ENCODE results near the gene REPS2. TPM values are rescaled to one million over a fixed set of nuclear protein-coding genes. Genes with fewer than 3 reads are reported as not detected.

Gene REPS2
- total and polyA plus RNA-seq, 9 of the 15 experiments (the other 6 are each of a cell fraction or from before 2014, with no cell fraction given): 0.01 to 0.07 (median 0.01) TPM; not detected in 3

DNA sequence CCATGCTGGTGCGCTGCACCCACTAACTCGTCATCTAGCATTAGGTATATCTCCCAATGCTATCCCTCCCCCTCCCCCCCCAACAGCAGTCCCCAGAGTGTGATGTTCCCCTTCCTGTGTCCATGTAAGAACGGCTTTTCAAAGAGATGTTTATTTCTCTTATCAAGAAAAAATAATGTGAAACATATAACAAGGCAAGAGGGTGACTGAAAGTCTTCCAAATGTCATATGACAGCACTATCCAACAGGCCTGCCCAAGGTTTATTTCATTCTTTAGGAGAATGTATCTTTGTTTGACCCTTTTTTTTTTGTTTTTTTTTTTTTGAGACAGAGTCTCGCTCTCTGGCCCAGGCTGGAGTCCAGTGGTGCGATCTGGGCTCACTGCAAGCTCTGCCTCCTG, 29.9 kb upstream of the REPS2 start:
- in situ Hi-C loops (cut with MboI) (no loop called here), intact Hi-C loops (cut with micrococcal nuclease) (no loop called here)
- H3K27me3 ChIP-seq (ENCODE audit: control insufficient read depth in 2 of 2, insufficient read depth in 2 of 2, low read length in 2 of 2): peaks cover 0 to 5% of the 10 kb centered on the region in 2 experiments; a peak in 3 of 5 replicates
- no peak overlapping the region for H3K9ac ChIP-seq (ENCODE audit: insufficient read depth in 1 of 2, low read depth in 2 of 2, low read length in 2 of 2)
- no peaks in the 10 kb centered on the region for H3K36me3 ChIP-seq (ENCODE audit: control insufficient read depth, insufficient read depth, low read length)
- 8% methylated on average over 2 of the region's 5 CpGs for WGBS (ENCODE audit: insufficient coverage, low coverage, missing lambda C conversion rate)
- no peak overlapping the region for H2AFZ ChIP-seq (ENCODE audit: low read depth, low read length)
- H3K9me1 ChIP-seq (ENCODE audit: control insufficient read depth, insufficient read depth, low read length): no peaks in the 10 kb centered on the region
- no TSS peak for BruUV-seq (replicated peaks)
- DNase-seq (ENCODE audit: extremely low read depth in 1 of 4, low spot score in 3 of 4) (no peak), FAIRE-seq (no peak), ATAC-seq (no peak)
- H3K4me3 ChIP-seq: no peak overlapping the region
- H3K4me1 ChIP-seq (replicated peaks in 1 of 2; ENCODE audit: control insufficient read depth in 2 of 2, insufficient read depth in 2 of 2, low read length in 2 of 2): no peaks in the 10 kb centered on the region
- H4K20me1 ChIP-seq (replicated peaks; ENCODE audit: control insufficient read depth, insufficient read depth, low read length): no peaks in the 10 kb centered on the region
- ChIA-PET CTCF (ENCODE audit: low intra/inter-chr PET ratio) (no interaction called here), POLR2A (no interaction called here)
- TF ChIP-seq, protein P1, sequence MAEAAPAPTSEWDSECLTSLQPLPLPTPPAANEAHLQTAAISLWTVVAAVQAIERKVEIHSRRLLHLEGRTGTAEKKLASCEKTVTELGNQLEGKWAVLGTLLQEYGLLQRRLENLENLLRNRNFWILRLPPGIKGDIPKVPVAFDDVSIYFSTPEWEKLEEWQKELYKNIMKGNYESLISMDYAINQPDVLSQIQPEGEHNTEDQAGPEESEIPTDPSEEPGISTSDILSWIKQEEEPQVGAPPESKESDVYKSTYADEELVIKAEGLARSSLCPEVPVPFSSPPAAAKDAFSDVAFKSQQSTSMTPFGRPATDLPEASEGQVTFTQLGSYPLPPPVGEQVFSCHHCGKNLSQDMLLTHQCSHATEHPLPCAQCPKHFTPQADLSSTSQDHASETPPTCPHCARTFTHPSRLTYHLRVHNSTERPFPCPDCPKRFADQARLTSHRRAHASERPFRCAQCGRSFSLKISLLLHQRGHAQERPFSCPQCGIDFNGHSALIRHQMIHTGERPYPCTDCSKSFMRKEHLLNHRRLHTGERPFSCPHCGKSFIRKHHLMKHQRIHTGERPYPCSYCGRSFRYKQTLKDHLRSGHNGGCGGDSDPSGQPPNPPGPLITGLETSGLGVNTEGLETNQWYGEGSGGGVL (CRISPR knock-in tag; IDR thresholded peaks at IDR 0.05): no peak
- no peak for TF ChIP-seq TCF7L2 (IDR thresholded peaks at IDR 0.05; ENCODE audit: low read depth, low read length)
- no peak for TF ChIP-seq NFXL1 (CRISPR knock-in tag; IDR thresholded peaks at IDR 0.05)
- no peaks in the 10 kb centered on the region for H3K79me2 ChIP-seq (ENCODE audit: control insufficient read depth, insufficient read depth, low read length)
- no peaks in the 10 kb centered on the region for H3K9me3 ChIP-seq (replicated peaks; ENCODE audit: control insufficient read depth, insufficient read depth, low read depth, low read length)
- no peak overlapping the region for H3K4me2 ChIP-seq (ENCODE audit: insufficient read depth, low read length)
- H3K27ac ChIP-seq (ENCODE audit: extremely low read depth, low read depth, low read length): no peak overlapping the region

DNA sequence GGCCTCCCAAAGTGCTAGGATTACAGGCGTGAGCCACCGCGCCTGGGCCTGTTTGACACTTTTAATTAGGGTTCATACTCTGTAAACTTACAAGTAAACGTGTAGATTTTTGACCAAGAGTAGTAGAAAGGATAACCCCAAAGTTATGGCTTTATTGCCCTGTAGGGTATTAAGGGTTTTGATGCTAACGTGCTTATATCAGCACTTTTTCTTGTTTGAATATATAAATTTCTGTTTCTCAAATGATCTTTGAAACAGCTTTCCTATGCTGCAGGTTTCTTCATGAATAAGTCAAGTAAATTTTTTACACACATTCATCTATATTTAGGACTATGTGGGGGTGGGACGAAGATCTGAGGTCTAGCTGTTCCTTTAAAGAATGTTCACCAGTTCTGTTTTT, 29.3 kb upstream of the REPS2 start:
- FAIRE-seq: no peak
- WGBS (ENCODE audit: insufficient coverage, low coverage, missing lambda C conversion rate): 5% methylated on average over 4 of the region's 6 CpGs

More for the DNA sequence above, 29.3 kb upstream of the REPS2 start:
- H3K36me3 ChIP-seq (ENCODE audit: control insufficient read depth, insufficient read depth, low read length): no peaks in the 10 kb centered on the region
- no peaks in the 10 kb centered on the region for H3K9me1 ChIP-seq (ENCODE audit: control insufficient read depth, insufficient read depth, low read length)
- CTCF ChIA-PET (ENCODE audit: low intra/inter-chr PET ratio): no interaction called here
- no peak for ATAC-seq
- no peaks in the 10 kb centered on the region for H3K79me2 ChIP-seq (ENCODE audit: control insufficient read depth, insufficient read depth, low read length)
- no peak for DNase-seq (ENCODE audit: extremely low read depth in 1 of 4, low spot score in 3 of 4)
- peaks cover 0 to 4% of the 10 kb centered on the region in 2 experiments; a peak in 3 of 5 replicates for H3K27me3 ChIP-seq (ENCODE audit: control insufficient read depth in 2 of 2, insufficient read depth in 2 of 2, low read length in 2 of 2)
- no peaks in the 10 kb centered on the region for H3K4me1 ChIP-seq (replicated peaks in 1 of 2; ENCODE audit: control insufficient read depth in 2 of 2, insufficient read depth in 2 of 2, low read length in 2 of 2)
- intact Hi-C loops (cut with micrococcal nuclease): no loop called here
- no peak overlapping the region for H3K4me3 ChIP-seq
- in situ Hi-C loops (cut with MboI): no loop called here
- POLR2A ChIA-PET: no interaction called here
- H3K9ac ChIP-seq (ENCODE audit: insufficient read depth in 1 of 2, low read depth in 2 of 2, low read length in 2 of 2): no peak overlapping the region
- no peak overlapping the region for H3K4me2 ChIP-seq (ENCODE audit: insufficient read depth, low read length)
- H3K27ac ChIP-seq (ENCODE audit: extremely low read depth, low read depth, low read length): no peak overlapping the region
- H3K9me3 ChIP-seq (replicated peaks; ENCODE audit: control insufficient read depth, insufficient read depth, low read depth, low read length): no peaks in the 10 kb centered on the region
- no peak overlapping the region for H2AFZ ChIP-seq (ENCODE audit: low read depth, low read length)
- TF ChIP-seq POLR2H (tag; IDR thresholded peaks at IDR 0.05; ENCODE audit: low read depth) (no peak), ZNF57 (CRISPR knock-in tag; IDR thresholded peaks at IDR 0.05) (no peak), ZNF197 (CRISPR knock-in tag; IDR thresholded peaks at IDR 0.05; ENCODE audit: low read depth) (no peak), ZNF695 (CRISPR knock-in tag; IDR thresholded peaks at IDR 0.05) (no peak), SRSF9 (IDR thresholded peaks at IDR 0.05; ENCODE audit: borderline replicate concordance, low read depth, low read length) (no peak), KDM4B (IDR thresholded peaks at IDR 0.05; ENCODE audit: borderline replicate concordance in 2 of 2, low read depth in 1 of 2) (no peak), ZNF316 (IDR thresholded peaks at IDR 0.05) (peak; percentile 42), C11orf30 (IDR thresholded peaks at IDR 0.05; ENCODE audit: low read depth) (peak; percentile 23; the same call in 1 of the 2 replicates), MAFF (IDR thresholded peaks at IDR 0.05; ENCODE audit: low read length) (peak; percentile 17; the same call in 1 of the 2 replicates)
- TF ChIP-seq, protein P2, sequence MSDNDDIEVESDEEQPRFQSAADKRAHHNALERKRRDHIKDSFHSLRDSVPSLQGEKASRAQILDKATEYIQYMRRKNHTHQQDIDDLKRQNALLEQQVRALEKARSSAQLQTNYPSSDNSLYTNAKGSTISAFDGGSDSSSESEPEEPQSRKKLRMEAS (CRISPR knock-in tag; IDR thresholded peaks at IDR 0.05): no peak
- no peaks in the 10 kb centered on the region for H4K20me1 ChIP-seq (replicated peaks; ENCODE audit: control insufficient read depth, insufficient read depth, low read length)
- no TSS peak for BruUV-seq (replicated peaks)
